SKM-1 treated with dmso at 0.1 percent for 144 hours (cell line): ENCODE measurements around the gene USP21.
A peak's percentile ranks its signal among the peaks of the same experiment; 100 is the strongest.

Experiments
- DNase-seq: peaks from one replicate; lab custom pipeline; 2025; ENCODE audit not compliant: unreplicated experiment; lab: John Stamatoyannopoulos, UW

The USP21 gene

DNA sequence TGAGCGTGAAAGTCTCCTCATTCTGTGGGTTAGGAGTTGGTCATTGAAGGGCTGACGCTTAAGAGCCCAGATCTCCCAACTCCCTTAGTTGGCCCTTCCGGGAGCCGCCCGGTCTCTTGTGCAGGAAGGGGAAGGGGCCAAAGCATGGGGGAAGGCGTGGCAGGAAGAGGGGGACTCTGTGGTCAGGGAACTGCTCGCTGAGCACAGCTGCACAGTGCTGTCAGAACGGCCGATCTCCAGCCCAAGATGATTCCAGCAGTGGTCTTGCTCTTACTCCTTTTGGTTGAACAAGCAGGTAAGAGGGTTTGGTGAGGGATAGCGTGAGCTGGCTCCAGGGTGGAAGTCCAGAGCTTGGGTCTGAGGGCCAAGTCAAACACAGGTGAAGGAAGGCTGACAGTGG lies 55.8 kb downstream of the USP21 start, which contains the start of gene FCER1G:
FCER1G (plus strand) TSS at position 220 of the 400 bp plus-strand sequence; CDS start at position 247, 27 bp downstream.
- DNase-seq: peak; percentile 81
